PC-3 (cell line): ENCODE results near the gene MGMT. TPM values are rescaled to one million over a fixed set of nuclear protein-coding genes. Genes with fewer than 3 reads are reported as not detected.

Source experiments
- ATAC-seq: fragments of 200-7000 bp; cut with Tn5 transposase; 2 replicates; pipeline ENCODE4 v1.9.1; 2020; ENCODE audit warnings: mild to moderate bottlenecking, moderate library complexity
- BruUV-seq: library from RNA; stranded (reverse); fragments of 400-500 nt; replicated peaks from 2 replicates; lab custom pipeline; 2021; lab: Mats Ljungman, UMichigan
- CTCF ChIA-PET: fragments of 300-600 bp; sonication (Branson Sonifier 250); formaldehyde crosslinking; loops from one replicate; lab custom pipeline; 2022; ENCODE audit warnings: antibody characterized with exemption; lab: Charles Lee
- POLR2A ChIA-PET: fragments of 300-600 bp; sonication (Branson Sonifier 250); formaldehyde crosslinking; loops from one replicate; lab custom pipeline; 2022; ENCODE audit warnings: antibody characterized with exemption; ENCODE audit not compliant: unreplicated experiment; lab: Charles Lee
- DNase-seq: peaks from one replicate; pipeline ENCODE4 v3.0.0-alpha.2; 2015
- H2AFZ ChIP-seq: fragments of 300-600 bp; sonication (generic); 2 replicates; pipeline ENCODE4 v1.6.0; 2016; ENCODE audit warnings: antibody characterized with exemption, low read length
- H3F3A ChIP-seq: fragments of 300-600 bp; sonication (generic); one replicate; pipeline ENCODE4 v1.6.0; 2017; ENCODE audit warnings: antibody characterized with exemption, low read length, control low read depth, mild to moderate bottlenecking; ENCODE audit not compliant: unreplicated experiment
- H3K27ac ChIP-seq: fragments of 300-600 bp; sonication (generic); 2 replicates; pipeline ENCODE4 v1.5.1; 2016; ENCODE audit warnings: mild to moderate bottlenecking, low read length
- H3K27me3 ChIP-seq: fragments of 300-600 bp; sonication (generic); 2 replicates; pipeline ENCODE4 v1.6.1; 2016; ENCODE audit warnings: low read length, mixed read lengths
- H3K36me3 ChIP-seq: fragments of 300-600 bp; sonication (generic); 2 replicates; pipeline ENCODE4 v1.6.1; 2016; ENCODE audit warnings: low read depth, mixed run types, low read length, mixed read lengths
- H3K4me1 ChIP-seq: fragments of 300-600 bp; sonication (generic); 2 replicates; pipeline ENCODE4 v1.5.1; 2016; ENCODE audit warnings: low read length; ENCODE audit not compliant: insufficient read depth
- H3K4me2 ChIP-seq: fragments of 300-600 bp; sonication (generic); 2 replicates; pipeline ENCODE4 v1.6.0; 2016; ENCODE audit warnings: low read length
- H3K4me3 ChIP-seq: fragments of 300-600 bp; sonication (generic); 2 replicates; pipeline ENCODE4 v1.5.1; 2016; ENCODE audit warnings: mild to moderate bottlenecking, low read length, mixed read lengths
- H3K79me2 ChIP-seq: fragments of 300-600 bp; sonication (generic); 2 replicates; pipeline ENCODE4 v1.6.1; 2017; ENCODE audit warnings: low read length, mixed read lengths
- H3K9ac ChIP-seq: fragments of 300-600 bp; sonication (generic); 2 replicates; pipeline ENCODE4 v1.6.0; 2016; ENCODE audit warnings: mild to moderate bottlenecking, low read length
- H3K9me2 ChIP-seq: fragments of 300-600 bp; sonication (generic); replicated peaks from 2 replicates; pipeline ENCODE4 v1.6.1; 2016; ENCODE audit warnings: mixed run types, low read length, mixed read lengths
- H3K9me3 ChIP-seq: fragments of 300-600 bp; sonication (generic); 2 replicates; pipeline ENCODE4 v1.6.1; 2016; ENCODE audit warnings: low read length, mixed read lengths
- H4K20me1 ChIP-seq: fragments of 300-600 bp; sonication (generic); 2 replicates; pipeline ENCODE4 v1.6.1; 2016; ENCODE audit warnings: low read length, mixed read lengths
- EZH2 ChIP-seq: fragments of 300-600 bp; sonication (generic); IDR thresholded peaks from one replicate; pipeline ENCODE4 v1.6.1; 2017; ENCODE audit warnings: antibody characterized with exemption, mild to moderate bottlenecking, low read length; ENCODE audit not compliant: unreplicated experiment
- EZH2phosphoT487 ChIP-seq: fragments of 300-600 bp; sonication (generic); IDR thresholded peaks from 2 replicates; pipeline ENCODE4 v1.6.1; 2018; ENCODE audit warnings: mild to moderate bottlenecking, antibody characterized with exemption, low read length, borderline replicate concordance
- intact Hi-C: fragments of 100-400 bp; cut with micrococcal nuclease; formaldehyde crosslinking; loops from 2 replicates; pipeline ENCODE4 v1.9.0; 2023
- total RNA-seq: library from RNA; depleted of rRNA; stranded (reverse); fragments of >200 nt; gene quantifications from 2 replicates; pipeline ENCODE4 v1.2.3, GENCODE V29; 2014
- TF ChIP-seq, protein P1 (sequence below): fragments of 300-600 bp; sonication (generic); conservative IDR thresholded peaks from 2 replicates; pipeline ENCODE4 v1.5.1; 2017; ENCODE audit warnings: antibody characterized with exemption, low read depth, mild to moderate bottlenecking, low read length

MGMT gene
- total RNA-seq, 1 experiment from 2014 or later, result 19.8 TPM

DNA sequence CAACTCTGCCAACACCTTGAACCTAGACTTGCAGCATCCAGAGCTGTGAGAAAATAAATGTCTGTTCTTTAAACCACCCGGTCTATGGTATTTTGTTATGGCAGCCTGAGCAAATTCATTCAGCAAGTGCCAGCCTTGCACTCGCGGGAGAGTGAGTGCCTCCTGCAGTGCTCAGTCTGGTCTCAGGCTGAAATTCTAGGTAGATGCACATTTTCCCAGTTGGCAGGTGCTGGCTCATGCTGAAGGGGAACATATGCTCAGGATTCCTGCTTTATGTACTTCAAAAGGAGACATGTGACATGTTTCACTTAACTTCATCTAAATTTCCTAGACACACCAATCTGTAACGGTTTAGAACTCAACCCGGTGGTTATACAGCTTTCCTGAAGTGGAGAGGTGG, 170.8 kb downstream of the MGMT start:
- CTCF ChIA-PET, result no interaction called here

DNA sequence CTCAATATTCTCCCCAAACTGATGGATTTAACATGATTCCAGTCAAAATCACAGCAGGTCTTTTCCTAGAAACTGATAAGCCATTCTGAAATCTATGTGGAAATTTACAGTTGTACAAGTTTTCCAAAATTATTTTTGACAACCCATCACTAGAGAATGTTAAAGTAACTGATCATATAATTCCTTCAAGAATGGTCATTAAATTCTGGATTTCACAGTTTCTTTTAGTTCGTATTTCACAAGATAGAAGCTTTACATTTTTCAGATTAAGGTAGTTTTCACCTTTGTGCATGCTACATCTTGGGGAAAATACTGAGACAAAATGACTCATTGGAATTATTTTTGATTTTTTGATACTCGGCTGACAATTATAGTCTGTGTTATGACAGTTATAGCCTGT, 174.3 kb downstream of the MGMT start:
- no TSS peak for BruUV-seq
- ATAC-seq (no peak), DNase-seq (no peak)
- Histone ChIP-seq H3K27me3 (no peaks in the 10 kb centered on the region), H3K4me2 (no peak overlapping the region), H3K9ac (no peak overlapping the region), H4K20me1 (no peaks in the 10 kb centered on the region), H3K4me3 (no peak overlapping the region), H3K79me2 (no peaks in the 10 kb centered on the region), H3K9me2 (no peaks in the 10 kb centered on the region), H3K4me1 (peaks cover 7% of the 10 kb centered on the region), H3K36me3 (no peaks in the 10 kb centered on the region), H3F3A (no peaks in the 10 kb centered on the region), H2AFZ (no peak overlapping the region), H3K9me3 (no peaks in the 10 kb centered on the region), H3K27ac (no peak overlapping the region)
- intact Hi-C loops, result no loop called here
- ChIA-PET CTCF (no interaction called here), POLR2A (no interaction called here)
- TF ChIP-seq EZH2phosphoT487, result no peak
- TF ChIP-seq, protein P1, sequence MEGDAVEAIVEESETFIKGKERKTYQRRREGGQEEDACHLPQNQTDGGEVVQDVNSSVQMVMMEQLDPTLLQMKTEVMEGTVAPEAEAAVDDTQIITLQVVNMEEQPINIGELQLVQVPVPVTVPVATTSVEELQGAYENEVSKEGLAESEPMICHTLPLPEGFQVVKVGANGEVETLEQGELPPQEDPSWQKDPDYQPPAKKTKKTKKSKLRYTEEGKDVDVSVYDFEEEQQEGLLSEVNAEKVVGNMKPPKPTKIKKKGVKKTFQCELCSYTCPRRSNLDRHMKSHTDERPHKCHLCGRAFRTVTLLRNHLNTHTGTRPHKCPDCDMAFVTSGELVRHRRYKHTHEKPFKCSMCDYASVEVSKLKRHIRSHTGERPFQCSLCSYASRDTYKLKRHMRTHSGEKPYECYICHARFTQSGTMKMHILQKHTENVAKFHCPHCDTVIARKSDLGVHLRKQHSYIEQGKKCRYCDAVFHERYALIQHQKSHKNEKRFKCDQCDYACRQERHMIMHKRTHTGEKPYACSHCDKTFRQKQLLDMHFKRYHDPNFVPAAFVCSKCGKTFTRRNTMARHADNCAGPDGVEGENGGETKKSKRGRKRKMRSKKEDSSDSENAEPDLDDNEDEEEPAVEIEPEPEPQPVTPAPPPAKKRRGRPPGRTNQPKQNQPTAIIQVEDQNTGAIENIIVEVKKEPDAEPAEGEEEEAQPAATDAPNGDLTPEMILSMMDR, result no peak
- no peak for TF ChIP-seq EZH2

More for the DNA sequence above, 170.8 kb downstream of the MGMT start:
- POLR2A ChIA-PET, result no interaction called here
- Histone ChIP-seq H3K36me3 (no peaks in the 10 kb centered on the region), H3K9ac (no peak overlapping the region), H3F3A (no peaks in the 10 kb centered on the region), H3K4me1 (peaks cover 7% of the 10 kb centered on the region), H3K9me3 (no peaks in the 10 kb centered on the region), H3K9me2 (no peaks in the 10 kb centered on the region), H2AFZ (no peak overlapping the region), H3K4me2 (no peak overlapping the region), H3K27me3 (no peaks in the 10 kb centered on the region), H3K4me3 (no peak overlapping the region), H4K20me1 (no peaks in the 10 kb centered on the region), H3K27ac (no peak overlapping the region), H3K79me2 (no peaks in the 10 kb centered on the region)
- ATAC-seq, result no peak
- DNase-seq, result no peak
- intact Hi-C loops, result no loop called here
- no peak for TF ChIP-seq EZH2
- TF ChIP-seq, protein P1, result no peak
- TF ChIP-seq EZH2phosphoT487, result no peak
- BruUV-seq, result no TSS peak

DNA sequence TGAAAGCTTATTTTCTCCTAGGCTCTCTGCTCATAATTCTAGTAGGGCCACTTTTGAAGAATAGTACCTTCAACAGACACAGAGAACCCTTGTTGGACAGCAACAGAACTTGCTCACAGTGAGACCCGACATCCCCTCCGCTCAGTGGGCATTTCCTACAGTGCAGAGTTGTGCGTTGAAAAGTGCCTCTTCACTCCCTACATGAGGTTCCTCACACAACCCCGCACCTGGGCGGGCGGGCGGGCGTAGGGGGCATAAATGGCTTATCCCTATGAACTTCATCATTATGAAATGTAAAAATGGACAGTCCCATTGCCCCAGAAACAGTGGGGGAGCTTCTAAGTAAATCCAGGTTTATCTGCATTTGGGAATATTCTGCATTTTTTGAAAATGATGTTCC, 174.9 kb downstream of the MGMT start:
- no peak overlapping the region for H3K4me2 ChIP-seq
- DNase-seq, result no peak
- ATAC-seq, result no peak
- no peaks in the 10 kb centered on the region for H3K36me3 ChIP-seq
- ChIA-PET CTCF (no interaction called here), POLR2A (no interaction called here)
- H3K9me3 ChIP-seq, result no peaks in the 10 kb centered on the region
- H3K4me1 ChIP-seq, result peaks cover 7% of the 10 kb centered on the region
- H2AFZ ChIP-seq, result no peak overlapping the region
- no peaks in the 10 kb centered on the region for H3K79me2 ChIP-seq
- no TSS peak for BruUV-seq
- H3K4me3 ChIP-seq, result no peak overlapping the region
- H3K9ac ChIP-seq, result no peak overlapping the region
- no peak for TF ChIP-seq EZH2
- TF ChIP-seq EZH2phosphoT487, result no peak
- TF ChIP-seq, protein P1, result no peak
- H4K20me1 ChIP-seq, result no peaks in the 10 kb centered on the region
- H3K9me2 ChIP-seq, result no peaks in the 10 kb centered on the region
- intact Hi-C loops, result no loop called here
- no peak overlapping the region for H3K27ac ChIP-seq
- no peaks in the 10 kb centered on the region for H3K27me3 ChIP-seq
- no peaks in the 10 kb centered on the region for H3F3A ChIP-seq
